ENCODE data around the gene HPGDS.

DNA sequence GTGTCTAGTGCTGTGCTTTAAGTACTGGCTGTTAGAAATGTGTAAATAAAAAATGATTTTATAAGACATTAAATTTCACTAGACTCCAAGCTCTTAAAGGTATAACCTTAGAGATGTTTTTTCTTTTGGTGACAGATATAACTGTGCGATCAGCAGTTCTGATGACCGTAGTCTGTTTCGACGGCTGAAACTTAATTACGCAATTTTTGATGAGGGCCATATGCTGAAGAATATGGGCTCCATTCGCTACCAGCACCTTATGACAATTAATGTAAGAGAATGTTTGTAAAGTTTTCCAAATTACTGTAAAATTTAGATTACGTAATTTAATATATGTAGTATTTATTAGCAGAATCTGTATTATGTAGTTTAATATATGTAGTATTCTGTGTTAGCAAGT is 66.4 kb downstream of the HPGDS start:
- TF ChIP-seq CTCF (IDR thresholded peaks at IDR 0.05 in 4 of 5, conservative IDR thresholded peaks at IDR 0.05 in 1 of 5) (no peak), POLR2A (IDR thresholded peaks at IDR 0.05) (no peak)
